CD14-positive monocyte (primary cell): ENCODE results near the gene GRIK3. TPM values are rescaled to one million over a fixed set of nuclear protein-coding genes. Genes with fewer than 3 reads are reported as not detected.

Experiments
- DNase-seq, 3 donors: peaks; one replicate each; pipeline ENCODE4 v3.0.0-alpha.2; 2011 to 2022
- H2AFZ ChIP-seq: 2 replicates; pipeline ENCODE4 v1.6.0; 2012; ENCODE audit warnings: mild to moderate bottlenecking, low read depth, low read length, inconsistent platforms; ENCODE audit not compliant: insufficient read depth, poor library complexity, severe bottlenecking
- H3K27ac ChIP-seq, 2 donors: 1 replicate in 1 of 2; 2 replicates in 1 of 2; pipeline ENCODE4 v1.5.1; 2012 to 2013; ENCODE audit warnings: low read length in 2 of 2, control low read depth in 1 of 2, inconsistent platforms in 1 of 2, low read depth in 1 of 2, mild to moderate bottlenecking in 1 of 2
- H3K27me3 ChIP-seq, 2 donors: one replicate each; pipeline versions ENCODE4 v1.6.0 to v1.6.1; 2011 to 2013; ENCODE audit warnings: low read length in 2 of 2; ENCODE audit not compliant: control insufficient read depth in 2 of 2, insufficient read depth in 2 of 2
- H3K36me3 ChIP-seq, 2 donors: replicated peaks in 1 of 2; 1 replicate in 1 of 2; 2 replicates in 1 of 2; pipeline versions ENCODE4 v1.5.1 to v1.6.1; 2012 to 2013; ENCODE audit warnings: low read length in 2 of 2, control low read depth in 1 of 2, inconsistent platforms in 1 of 2, mild to moderate bottlenecking in 1 of 2; ENCODE audit not compliant: insufficient read depth in 2 of 2, control insufficient read depth in 1 of 2
- H3K4me1 ChIP-seq, 2 donors: 1 replicate in 1 of 2; 2 replicates in 1 of 2; pipeline versions ENCODE4 v1.5.1 to v1.6.1; 2012 to 2013; ENCODE audit warnings: low read length in 2 of 2, control low read depth in 1 of 2, inconsistent platforms in 1 of 2, mild to moderate bottlenecking in 1 of 2, moderate library complexity in 1 of 2; ENCODE audit not compliant: insufficient read depth in 2 of 2, control insufficient read depth in 1 of 2
- H3K4me2 ChIP-seq: replicated peaks from 2 replicates; pipeline ENCODE3; 2012; ENCODE audit warnings: low read length, moderate library complexity, mild to moderate bottlenecking; ENCODE audit not compliant: poor library complexity, severe bottlenecking; ENCODE audit errors: extremely low read depth
- H3K4me3 ChIP-seq, 3 experiments: fragments of 200-600 bp in 1 of 3; sonication (generic) in 1 of 3; replicated peaks in 1 of 3; 1 replicate in 2 of 3; 2 replicates in 1 of 3; pipeline ENCODE4 v1.5.1; 2011 to 2013; ENCODE audit warnings: low read length in 3 of 3, mild to moderate bottlenecking in 3 of 3, control low read depth in 2 of 3, low read depth in 2 of 3, inconsistent platforms in 1 of 3, moderate library complexity in 1 of 3
- H3K79me2 ChIP-seq: 2 replicates; pipeline ENCODE4 v1.6.0; 2012; ENCODE audit warnings: mild to moderate bottlenecking, control low read depth, inconsistent platforms, low read length, moderate library complexity; ENCODE audit not compliant: insufficient read depth
- H3K9ac ChIP-seq: 2 replicates; pipeline ENCODE4 v1.6.0; 2017; ENCODE audit warnings: low read length, mild to moderate bottlenecking; ENCODE audit not compliant: insufficient read depth, poor library complexity, severe bottlenecking
- H3K9me3 ChIP-seq, 2 donors: replicated peaks in 1 of 2; 1 replicate in 1 of 2; 2 replicates in 1 of 2; pipeline versions ENCODE4 v1.5.1 to v1.6.1; 2012 to 2013; ENCODE audit warnings: low read length in 2 of 2, control low read depth in 1 of 2; ENCODE audit not compliant: control insufficient read depth in 1 of 2, insufficient read depth in 1 of 2
- H4K20me1 ChIP-seq: 2 replicates; pipeline ENCODE4 v1.6.0; 2012; ENCODE audit warnings: mild to moderate bottlenecking, low read length, control low read depth, moderate library complexity; ENCODE audit not compliant: insufficient read depth
- H3K27ac Mint-ChIP-seq, 7 donors: one replicate each; pipeline ENCODE4 v1.8.0; 2020; ENCODE audit warnings: mild to moderate bottlenecking in 7 of 7, mixed read lengths in 7 of 7, moderate library complexity in 6 of 7, inconsistent platforms in 2 of 7
- H3K27me3 Mint-ChIP-seq, 3 donors: one replicate each; pipeline ENCODE4 v1.8.0; 2021 to 2022; ENCODE audit warnings: low read depth in 3 of 3, mild to moderate bottlenecking in 3 of 3, mixed read lengths in 3 of 3, moderate library complexity in 3 of 3, inconsistent platforms in 1 of 3
- H3K36me3 Mint-ChIP-seq, 2 donors: one replicate each; pipeline ENCODE4 v1.8.0; 2020; ENCODE audit warnings: mixed read lengths in 2 of 2, inconsistent platforms in 1 of 2, mild to moderate bottlenecking in 1 of 2
- H3K4me1 Mint-ChIP-seq: one replicate; pipeline ENCODE4 v1.8.0; 2020; ENCODE audit warnings: mild to moderate bottlenecking, mixed read lengths
- H3K4me3 Mint-ChIP-seq, 2 donors: one replicate each; pipeline ENCODE4 v1.8.0; 2020; ENCODE audit warnings: mild to moderate bottlenecking in 2 of 2, mixed read lengths in 2 of 2, moderate library complexity in 1 of 2
- H3K9me3 Mint-ChIP-seq, 7 donors: one replicate each; pipeline ENCODE4 v1.8.0; 2020 to 2022; ENCODE audit warnings: mixed read lengths in 7 of 7, mild to moderate bottlenecking in 6 of 7, moderate library complexity in 6 of 7, inconsistent platforms in 2 of 7
- CTCF ChIP-seq: fragments of 200-600 bp; IDR thresholded peaks from one replicate; pipeline ENCODE4 v1.8.0; 2022; ENCODE audit warnings: antibody characterized with exemption, mild to moderate bottlenecking
- WGBS: methylation state at CpG from one replicate; pipeline ENCODE4 v1.1.5; 2013; ENCODE audit warnings: missing lambda C conversion rate; ENCODE audit not compliant: insufficient coverage; 5-methylcytosine and 5-hydroxymethylcytosine counted together
- intact Hi-C, 2 donors: fragments of 100-400 bp; cut with micrococcal nuclease; formaldehyde crosslinking; loops; one replicate each; pipeline versions ENCODE4 v1.15.0 to v1.15.1; 2023
- polyA plus RNA-seq, 3 donors: library from polyadenylated mRNA; depleted of rRNA in 1 of 3; unstranded in 2 of 3; stranded (reverse) in 1 of 3; fragments of 300-500 nt in 2 of 3; fragments of >200 nt in 1 of 3; fragmentation: Illumina TruSeq in 2 of 3; gene quantifications; 1 replicate in 2 of 3; 2 replicates in 1 of 3; pipeline ENCODE4 v1.2.3, GENCODE V29; 2012 to 2021

GRIK3 gene
- polyA plus RNA-seq, 3 donors, result not detected

DNA sequence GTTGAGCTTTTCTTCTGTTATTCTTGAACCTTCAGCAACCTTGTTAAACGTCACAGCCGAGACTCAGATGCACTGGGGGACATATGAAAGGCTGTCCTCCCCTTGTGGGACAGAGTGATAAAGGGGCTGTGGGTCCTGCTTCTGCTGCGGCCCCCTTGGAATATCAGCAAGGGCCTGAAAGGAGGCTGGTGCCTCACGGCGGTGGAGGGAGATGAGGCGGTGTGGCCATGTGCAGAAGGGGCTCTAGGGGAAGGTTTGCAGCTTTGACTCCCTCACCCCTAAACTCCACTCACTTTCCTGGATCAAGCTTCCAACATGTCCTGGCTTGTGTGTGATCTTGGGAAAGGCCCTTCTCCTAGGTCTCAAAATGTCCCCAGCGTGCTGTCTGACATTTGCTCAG, 280.9 kb downstream of the GRIK3 start:
- Histone ChIP-seq H3K27ac (no peak overlapping the region), H3K4me2 (no peak overlapping the region), H3K27me3 (no peaks in the 10 kb centered on the region), H3K4me3 (no peak overlapping the region), H3K4me1 (no peaks in the 10 kb centered on the region), H2AFZ (no peak overlapping the region), H3K36me3 (no peaks in the 10 kb centered on the region), H3K9ac (no peak overlapping the region), H4K20me1 (no peaks in the 10 kb centered on the region), H3K9me3 (no peaks in the 10 kb centered on the region), H3K79me2 (no peaks in the 10 kb centered on the region)
- peaks cover 0 to 2% (median 0%) of the 10 kb centered on the region in 7 donors for H3K9me3 Mint-ChIP-seq
- intact Hi-C loops, result no loop called here
- no peak for DNase-seq
- no peak overlapping the region for H3K4me3 Mint-ChIP-seq
- H3K27me3 Mint-ChIP-seq, result peaks cover 1 to 12% (median 9%) of the 10 kb centered on the region in 3 donors
- WGBS, result no CpG with 5 or more reads among the region's 7 CpGs
- no peak for TF ChIP-seq CTCF
- H3K27ac Mint-ChIP-seq, result no peak overlapping the region
- H3K36me3 Mint-ChIP-seq, result no peaks in the 10 kb centered on the region
- H3K4me1 Mint-ChIP-seq, result peaks cover 2% of the 10 kb centered on the region

- H3K4me2 ChIP-seq, result no peak overlapping the region
- TF ChIP-seq CTCF, result no peak
- WGBS, result 40% methylated on average over 2 of the region's 6 CpGs
- H4K20me1 ChIP-seq, result no peaks in the 10 kb centered on the region
- no peaks in the 10 kb centered on the region for H3K79me2 ChIP-seq
- no peak overlapping the region for H3K27ac ChIP-seq
- H3K4me1 Mint-ChIP-seq, result peaks cover 2% of the 10 kb centered on the region
- intact Hi-C loops, result no loop called here
- no peaks in the 10 kb centered on the region for H3K36me3 ChIP-seq
- peaks cover 0 to 2% (median 0%) of the 10 kb centered on the region in 7 donors for H3K9me3 Mint-ChIP-seq
- no peaks in the 10 kb centered on the region for H3K9me3 ChIP-seq
- H3K27ac Mint-ChIP-seq, result no peak overlapping the region
- no peak for DNase-seq
- no peaks in the 10 kb centered on the region for H3K36me3 Mint-ChIP-seq
- H2AFZ ChIP-seq, result no peak overlapping the region
- no peaks in the 10 kb centered on the region for H3K4me1 ChIP-seq
- H3K4me3 Mint-ChIP-seq, result no peak overlapping the region
- H3K27me3 Mint-ChIP-seq, result peaks cover 1 to 14% (median 10%) of the 10 kb centered on the region in 3 donors
- H3K9ac ChIP-seq, result no peak overlapping the region
- no peaks in the 10 kb centered on the region for H3K27me3 ChIP-seq
- no peak overlapping the region for H3K4me3 ChIP-seq
Observed at GRCh38 chr1:36752891-36753361, 281.4 kb downstream of the GRIK3 start.
